Measurements from ENCODE around the gene ZSCAN32. TPM values are rescaled to one million over a fixed set of nuclear protein-coding genes. Genes with fewer than 3 reads are reported as not detected.

The ZSCAN32 gene
- total RNA-seq, 1 experiment from 2014 or later = 20.0 TPM

DNA sequence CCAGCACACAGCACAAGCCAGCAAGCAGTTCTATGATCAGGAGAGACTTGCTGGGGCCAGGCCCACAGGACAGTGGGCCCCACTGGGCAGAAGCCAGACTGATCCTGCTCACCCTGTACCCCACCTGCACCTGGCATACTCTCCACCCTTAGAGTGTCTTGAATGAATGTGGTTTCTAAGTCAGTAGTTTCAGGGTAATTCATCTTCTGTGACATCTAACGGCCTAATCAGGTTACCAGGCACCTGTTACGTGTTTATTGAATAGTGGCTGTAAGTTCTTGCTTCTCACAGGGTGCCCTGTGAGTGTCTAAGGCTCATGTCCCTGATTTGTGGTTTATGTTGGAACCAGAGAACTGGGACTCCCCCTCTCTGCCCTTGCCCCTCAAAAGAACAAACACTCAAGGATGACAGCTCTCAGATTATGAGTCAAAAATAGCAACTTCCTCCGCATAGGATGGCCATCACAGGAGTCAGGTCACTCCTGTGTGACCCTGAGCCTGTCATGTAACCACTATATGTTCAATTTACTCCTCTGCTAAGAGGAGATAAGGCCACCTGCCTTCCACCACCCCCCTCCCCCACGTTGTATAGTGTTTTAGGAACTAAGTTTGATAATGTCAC lies 52.1 kb downstream of the ZSCAN32 start:
- intact Hi-C loops (cut with micrococcal nuclease) = no loop called here
- ATAC-seq (no peak), DNase-seq (ENCODE audit: low read depth, low spot score) (no peak)
- no TSS peak for BruUV-seq (replicated peaks)
- no peak overlapping the region for H3K9ac ChIP-seq (ENCODE audit: low read length)
- H3K9me3 ChIP-seq (ENCODE audit: control insufficient read depth in 1 of 2, insufficient read depth in 1 of 2, low read depth in 1 of 2, low read length in 2 of 2) = no peaks in the 10 kb centered on the region
- CTCF ChIA-PET = no interaction called here
- RAD21 ChIA-PET (ENCODE audit: low non-redundant PET in 1 of 2, low total read pairs in 2 of 2, uncharacterized antibody in 2 of 2, unreplicated experiment in 2 of 2) = no interaction called here
- TF ChIP-seq, protein P1, sequence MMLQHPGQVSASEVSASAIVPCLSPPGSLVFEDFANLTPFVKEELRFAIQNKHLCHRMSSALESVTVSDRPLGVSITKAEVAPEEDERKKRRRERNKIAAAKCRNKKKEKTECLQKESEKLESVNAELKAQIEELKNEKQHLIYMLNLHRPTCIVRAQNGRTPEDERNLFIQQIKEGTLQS (IDR thresholded peaks at IDR 0.05) = no peak
- TF ChIP-seq SIN3A (IDR thresholded peaks at IDR 0.05; ENCODE audit: low read depth) (no peak), ZFX (IDR thresholded peaks at IDR 0.05) (no peak), JUND (IDR thresholded peaks at IDR 0.05) (no peak), EZH2 (IDR thresholded peaks at IDR 0.05) (no peak), EGR1 (IDR thresholded peaks at IDR 0.05; ENCODE audit: low read depth) (no peak), POLR2AphosphoS5 (IDR thresholded peaks at IDR 0.05; ENCODE audit: low read depth, low read length) (no peak), SP1 (IDR thresholded peaks at IDR 0.05; ENCODE audit: low read depth) (no peak), TCF7L2 (IDR thresholded peaks at IDR 0.05; ENCODE audit: borderline replicate concordance, extremely low read depth, insufficient read depth, insufficient read length) (no peak), SRF (IDR thresholded peaks at IDR 0.05; ENCODE audit: low read depth) (no peak), ZNF274 (IDR thresholded peaks at IDR 0.05; ENCODE audit: low read depth, low read length) (no peak), FOSL1 (IDR thresholded peaks at IDR 0.05; ENCODE audit: low read depth) (no peak)
- TF ChIP-seq, protein P2, sequence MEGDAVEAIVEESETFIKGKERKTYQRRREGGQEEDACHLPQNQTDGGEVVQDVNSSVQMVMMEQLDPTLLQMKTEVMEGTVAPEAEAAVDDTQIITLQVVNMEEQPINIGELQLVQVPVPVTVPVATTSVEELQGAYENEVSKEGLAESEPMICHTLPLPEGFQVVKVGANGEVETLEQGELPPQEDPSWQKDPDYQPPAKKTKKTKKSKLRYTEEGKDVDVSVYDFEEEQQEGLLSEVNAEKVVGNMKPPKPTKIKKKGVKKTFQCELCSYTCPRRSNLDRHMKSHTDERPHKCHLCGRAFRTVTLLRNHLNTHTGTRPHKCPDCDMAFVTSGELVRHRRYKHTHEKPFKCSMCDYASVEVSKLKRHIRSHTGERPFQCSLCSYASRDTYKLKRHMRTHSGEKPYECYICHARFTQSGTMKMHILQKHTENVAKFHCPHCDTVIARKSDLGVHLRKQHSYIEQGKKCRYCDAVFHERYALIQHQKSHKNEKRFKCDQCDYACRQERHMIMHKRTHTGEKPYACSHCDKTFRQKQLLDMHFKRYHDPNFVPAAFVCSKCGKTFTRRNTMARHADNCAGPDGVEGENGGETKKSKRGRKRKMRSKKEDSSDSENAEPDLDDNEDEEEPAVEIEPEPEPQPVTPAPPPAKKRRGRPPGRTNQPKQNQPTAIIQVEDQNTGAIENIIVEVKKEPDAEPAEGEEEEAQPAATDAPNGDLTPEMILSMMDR (IDR thresholded peaks at IDR 0.05 in 2 of 3, conservative IDR thresholded peaks at IDR 0.05 in 1 of 3; ENCODE audit: borderline replicate concordance in 1 of 3, insufficient read depth in 1 of 3, low read depth in 2 of 3, low read length in 2 of 3) = no peak
- TF ChIP-seq, protein P3, sequence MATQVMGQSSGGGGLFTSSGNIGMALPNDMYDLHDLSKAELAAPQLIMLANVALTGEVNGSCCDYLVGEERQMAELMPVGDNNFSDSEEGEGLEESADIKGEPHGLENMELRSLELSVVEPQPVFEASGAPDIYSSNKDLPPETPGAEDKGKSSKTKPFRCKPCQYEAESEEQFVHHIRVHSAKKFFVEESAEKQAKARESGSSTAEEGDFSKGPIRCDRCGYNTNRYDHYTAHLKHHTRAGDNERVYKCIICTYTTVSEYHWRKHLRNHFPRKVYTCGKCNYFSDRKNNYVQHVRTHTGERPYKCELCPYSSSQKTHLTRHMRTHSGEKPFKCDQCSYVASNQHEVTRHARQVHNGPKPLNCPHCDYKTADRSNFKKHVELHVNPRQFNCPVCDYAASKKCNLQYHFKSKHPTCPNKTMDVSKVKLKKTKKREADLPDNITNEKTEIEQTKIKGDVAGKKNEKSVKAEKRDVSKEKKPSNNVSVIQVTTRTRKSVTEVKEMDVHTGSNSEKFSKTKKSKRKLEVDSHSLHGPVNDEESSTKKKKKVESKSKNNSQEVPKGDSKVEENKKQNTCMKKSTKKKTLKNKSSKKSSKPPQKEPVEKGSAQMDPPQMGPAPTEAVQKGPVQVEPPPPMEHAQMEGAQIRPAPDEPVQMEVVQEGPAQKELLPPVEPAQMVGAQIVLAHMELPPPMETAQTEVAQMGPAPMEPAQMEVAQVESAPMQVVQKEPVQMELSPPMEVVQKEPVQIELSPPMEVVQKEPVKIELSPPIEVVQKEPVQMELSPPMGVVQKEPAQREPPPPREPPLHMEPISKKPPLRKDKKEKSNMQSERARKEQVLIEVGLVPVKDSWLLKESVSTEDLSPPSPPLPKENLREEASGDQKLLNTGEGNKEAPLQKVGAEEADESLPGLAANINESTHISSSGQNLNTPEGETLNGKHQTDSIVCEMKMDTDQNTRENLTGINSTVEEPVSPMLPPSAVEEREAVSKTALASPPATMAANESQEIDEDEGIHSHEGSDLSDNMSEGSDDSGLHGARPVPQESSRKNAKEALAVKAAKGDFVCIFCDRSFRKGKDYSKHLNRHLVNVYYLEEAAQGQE (IDR thresholded peaks at IDR 0.05; ENCODE audit: low read depth) = no peak
- H3K4me3 ChIP-seq (replicated peaks in 1 of 2; ENCODE audit: low read depth in 1 of 2, low read length in 2 of 2) = no peak overlapping the region
- POLR2A ChIA-PET = no interaction called here
- H3K36me3 ChIP-seq (ENCODE audit: control insufficient read depth in 1 of 2, insufficient read depth in 2 of 2, low read length in 2 of 2) = no peaks in the 10 kb centered on the region
- H3K79me2 ChIP-seq (ENCODE audit: insufficient read depth, low read length) = no peaks in the 10 kb centered on the region
- H3K27me3 ChIP-seq (ENCODE audit: insufficient read depth, low read length) = no peaks in the 10 kb centered on the region
- H3K4me1 ChIP-seq (ENCODE audit: control insufficient read depth in 1 of 2, insufficient read depth in 2 of 2, low read length in 2 of 2) = no peaks in the 10 kb centered on the region
- H3K27ac ChIP-seq (ENCODE audit: low read depth, low read length) = no peak overlapping the region
- no peaks in the 10 kb centered on the region for H4K20me1 ChIP-seq (ENCODE audit: insufficient read depth)
- H3K9me2 ChIP-seq (ENCODE audit: insufficient read depth) = no peaks in the 10 kb centered on the region
- H2AFZ ChIP-seq (ENCODE audit: low read depth, low read length, poor library complexity, severe bottlenecking) = no peak overlapping the region
- no peak overlapping the region for H3K4me2 ChIP-seq (ENCODE audit: low read length)

All from HCT116 (cell line).